ENCODE results near the gene PKIG. TPM values are rescaled to one million over a fixed set of nuclear protein-coding genes. Genes with fewer than 3 reads are reported as not detected.

The PKIG gene
- total and polyA plus RNA-seq, 2 donors, result 65.1 to 277 TPM

GRCh38 chr20:44609006-44609515 lies 26.7 kb downstream of the PKIG start:
- Histone ChIP-seq H3K4me1 (ENCODE audit: insufficient read depth) (no peaks in the 10 kb centered on the region), H3K27ac (ENCODE audit: low read depth) (peak overlapping the region; percentile 15), H3K4me3 (ENCODE audit: low read depth, low read length) (no peak overlapping the region), H3K36me3 (ENCODE audit: insufficient read depth) (no peaks in the 10 kb centered on the region)
- WGBS, result 61% methylated on average over 9 of the region's 9 CpGs
- DNase-seq (ENCODE audit: extremely low spot score), result no peak

- no peaks in the 10 kb centered on the region for H3K4me1 ChIP-seq (ENCODE audit: insufficient read depth)
- H3K36me3 ChIP-seq (ENCODE audit: insufficient read depth), result no peaks in the 10 kb centered on the region
- WGBS, result 30% methylated on average over 25 of the region's 25 CpGs
- DNase-seq (ENCODE audit: extremely low spot score), result peak; percentile 65
- no peak overlapping the region for H3K4me3 ChIP-seq (ENCODE audit: low read depth, low read length)
- peak overlapping the region; percentile 15 for H3K27ac ChIP-seq (ENCODE audit: low read depth)
These were observed 27.3 kb downstream of the PKIG start for GRCh38 chr20:44609516-44610312.

GRCh38 chr20:44610313-44610962 lies 28.1 kb downstream of the PKIG start:
- WGBS, result 28% methylated on average over 1 of the region's 1 CpG
- Histone ChIP-seq H3K27ac (ENCODE audit: low read depth) (peak overlapping the region; percentile 3), H3K4me1 (ENCODE audit: insufficient read depth) (no peaks in the 10 kb centered on the region), H3K4me3 (ENCODE audit: low read depth, low read length) (no peak overlapping the region), H3K36me3 (ENCODE audit: insufficient read depth) (no peaks in the 10 kb centered on the region)
- DNase-seq (ENCODE audit: extremely low spot score), result no peak

GRCh38 chr20:44613575-44613974 lies 31.2 kb downstream of the PKIG start:
- Histone ChIP-seq H3K27ac (ENCODE audit: low read depth) (no peak overlapping the region), H3K4me1 (ENCODE audit: insufficient read depth) (no peaks in the 10 kb centered on the region), H3K4me3 (ENCODE audit: low read depth, low read length) (no peak overlapping the region), H3K36me3 (ENCODE audit: insufficient read depth) (no peaks in the 10 kb centered on the region)
- no peak for DNase-seq (ENCODE audit: extremely low spot score)
- WGBS, result 96% methylated on average over 5 of the region's 5 CpGs

GRCh38 chr20:44614525-44614924 lies 32.1 kb downstream of the PKIG start:
- Histone ChIP-seq H3K4me1 (ENCODE audit: insufficient read depth) (no peaks in the 10 kb centered on the region), H3K27ac (ENCODE audit: low read depth) (no peak overlapping the region), H3K36me3 (ENCODE audit: insufficient read depth) (no peaks in the 10 kb centered on the region), H3K4me3 (ENCODE audit: low read depth, low read length) (no peak overlapping the region)
- no peak for DNase-seq (ENCODE audit: extremely low spot score)
- 74% methylated on average over 14 of the region's 14 CpGs for WGBS

GRCh38 chr20:44615169-44615791 lies 32.9 kb downstream of the PKIG start:
- Histone ChIP-seq H3K4me3 (ENCODE audit: low read depth, low read length) (no peak overlapping the region), H3K4me1 (ENCODE audit: insufficient read depth) (no peaks in the 10 kb centered on the region), H3K27ac (ENCODE audit: low read depth) (no peak overlapping the region), H3K36me3 (ENCODE audit: insufficient read depth) (no peaks in the 10 kb centered on the region)
- no peak for DNase-seq (ENCODE audit: extremely low spot score)
- WGBS, result 51% methylated on average over 10 of the region's 10 CpGs

- no peak overlapping the region for H3K4me3 ChIP-seq (ENCODE audit: low read depth, low read length)
- H3K27ac ChIP-seq (ENCODE audit: low read depth), result no peak overlapping the region
- no peak for DNase-seq (ENCODE audit: extremely low spot score)
- 85% methylated on average over 14 of the region's 14 CpGs for WGBS
- H3K4me1 ChIP-seq (ENCODE audit: insufficient read depth), result no peaks in the 10 kb centered on the region
- no peaks in the 10 kb centered on the region for H3K36me3 ChIP-seq (ENCODE audit: insufficient read depth)
These were observed 33.7 kb downstream of the PKIG start for GRCh38 chr20:44615876-44616603.

GRCh38 chr20:44616604-44616964 lies 34.2 kb downstream of the PKIG start:
- Histone ChIP-seq H3K27ac (ENCODE audit: low read depth) (no peak overlapping the region), H3K4me3 (ENCODE audit: low read depth, low read length) (no peak overlapping the region), H3K36me3 (ENCODE audit: insufficient read depth) (no peaks in the 10 kb centered on the region), H3K4me1 (ENCODE audit: insufficient read depth) (no peaks in the 10 kb centered on the region)
- WGBS, result 64% methylated on average over 14 of the region's 14 CpGs
- no peak for DNase-seq (ENCODE audit: extremely low spot score)

GRCh38 chr20:44618318-44618731 lies 35.9 kb downstream of the PKIG start:
- WGBS, result 72% methylated on average over 14 of the region's 14 CpGs
- Histone ChIP-seq H3K4me1 (ENCODE audit: insufficient read depth) (no peaks in the 10 kb centered on the region), H3K27ac (ENCODE audit: low read depth) (no peak overlapping the region), H3K36me3 (ENCODE audit: insufficient read depth) (no peaks in the 10 kb centered on the region), H3K4me3 (ENCODE audit: low read depth, low read length) (no peak overlapping the region)
- no peak for DNase-seq (ENCODE audit: extremely low spot score)

GRCh38 chr20:44619294-44619693 lies 36.9 kb downstream of the PKIG start:
- DNase-seq (ENCODE audit: extremely low spot score), result no peak
- Histone ChIP-seq H3K36me3 (ENCODE audit: insufficient read depth) (no peaks in the 10 kb centered on the region), H3K4me3 (ENCODE audit: low read depth, low read length) (no peak overlapping the region), H3K4me1 (ENCODE audit: insufficient read depth) (no peaks in the 10 kb centered on the region), H3K27ac (ENCODE audit: low read depth) (no peak overlapping the region)
- WGBS, result 97% methylated on average over 7 of the region's 7 CpGs

- Histone ChIP-seq H3K4me3 (ENCODE audit: low read depth, low read length) (no peak overlapping the region), H3K36me3 (ENCODE audit: insufficient read depth) (no peaks in the 10 kb centered on the region), H3K4me1 (ENCODE audit: insufficient read depth) (no peaks in the 10 kb centered on the region), H3K27ac (ENCODE audit: low read depth) (no peak overlapping the region)
- DNase-seq (ENCODE audit: extremely low spot score), result no peak
- WGBS, result 96% methylated on average over 5 of the region's 5 CpGs
These were observed 37.7 kb downstream of the PKIG start for GRCh38 chr20:44620030-44620429.

GRCh38 chr20:44621325-44621724 lies 38.9 kb downstream of the PKIG start:
- Histone ChIP-seq H3K27ac (ENCODE audit: low read depth) (no peak overlapping the region), H3K4me3 (ENCODE audit: low read depth, low read length) (no peak overlapping the region), H3K36me3 (ENCODE audit: insufficient read depth) (no peaks in the 10 kb centered on the region)

GRCh38 chr20:44621939-44622338 lies 39.6 kb downstream of the PKIG start:
- H3K36me3 ChIP-seq (ENCODE audit: insufficient read depth), result no peaks in the 10 kb centered on the region
- 97% methylated on average over 8 of the region's 8 CpGs for WGBS
- no peak overlapping the region for H3K4me3 ChIP-seq (ENCODE audit: low read depth, low read length)
- no peak overlapping the region for H3K27ac ChIP-seq (ENCODE audit: low read depth)
- DNase-seq (ENCODE audit: extremely low spot score), result no peak
- H3K4me1 ChIP-seq (ENCODE audit: insufficient read depth), result no peaks in the 10 kb centered on the region

More at GRCh38 chr20:44621325-44621724, 38.9 kb downstream of the PKIG start:
- 92% methylated on average over 5 of the region's 5 CpGs for WGBS
- H3K4me1 ChIP-seq (ENCODE audit: insufficient read depth), result no peaks in the 10 kb centered on the region
- no peak for DNase-seq (ENCODE audit: extremely low spot score)
